HS-5 (cell line): ENCODE measurements around the gene RCC1.
A peak's percentile ranks its signal among the peaks of the same experiment; 100 is the strongest.
"Not testable (repeated sequence)": the region's sequence is repeated elsewhere in the genome, so short reads cannot be mapped to it uniquely, and the experiment has no call there.

Experiments used
- DNase-seq: peaks from one replicate; pipeline ENCODE4 v3.0.0-alpha.2; 2012; ENCODE audit warnings: low read depth

The RCC1 gene, protein sequence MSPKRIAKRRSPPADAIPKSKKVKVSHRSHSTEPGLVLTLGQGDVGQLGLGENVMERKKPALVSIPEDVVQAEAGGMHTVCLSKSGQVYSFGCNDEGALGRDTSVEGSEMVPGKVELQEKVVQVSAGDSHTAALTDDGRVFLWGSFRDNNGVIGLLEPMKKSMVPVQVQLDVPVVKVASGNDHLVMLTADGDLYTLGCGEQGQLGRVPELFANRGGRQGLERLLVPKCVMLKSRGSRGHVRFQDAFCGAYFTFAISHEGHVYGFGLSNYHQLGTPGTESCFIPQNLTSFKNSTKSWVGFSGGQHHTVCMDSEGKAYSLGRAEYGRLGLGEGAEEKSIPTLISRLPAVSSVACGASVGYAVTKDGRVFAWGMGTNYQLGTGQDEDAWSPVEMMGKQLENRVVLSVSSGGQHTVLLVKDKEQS

DNA sequence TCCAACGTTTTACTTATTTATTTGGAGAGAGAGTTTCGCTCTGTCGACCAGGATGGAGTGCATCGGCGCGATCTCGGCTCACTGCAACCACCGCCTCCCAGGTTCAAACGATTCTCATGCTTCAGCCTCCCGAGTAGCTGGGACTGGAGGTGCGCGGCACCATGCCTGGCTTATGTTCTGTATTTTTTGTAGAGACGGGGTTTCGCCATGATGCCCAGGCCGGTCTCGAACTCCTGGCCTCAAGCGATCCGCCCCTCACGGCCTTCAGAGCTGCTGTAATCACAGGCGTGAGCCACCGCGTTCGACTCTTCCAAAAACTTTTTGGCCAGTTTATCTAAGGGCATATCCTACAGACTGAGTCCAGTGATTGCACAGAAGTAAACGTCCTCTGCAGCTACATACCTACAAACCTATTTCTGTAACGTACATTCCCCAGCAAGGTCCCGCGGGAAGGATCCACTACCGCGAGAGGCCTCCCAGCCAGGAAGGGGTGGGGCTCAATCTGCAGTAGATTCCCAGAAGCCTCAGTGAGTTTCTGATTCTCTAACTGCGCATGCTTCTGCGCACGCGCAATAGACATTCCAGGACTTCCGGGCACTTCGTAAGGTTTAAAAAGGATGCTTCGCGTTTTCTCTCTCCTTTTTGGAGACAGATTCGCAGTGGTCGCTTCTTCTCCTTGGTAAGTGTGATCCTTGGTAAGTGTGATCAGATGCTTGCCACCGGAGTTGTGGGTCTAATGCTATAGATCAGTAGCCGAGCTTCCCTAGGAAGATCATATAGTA is at the start of gene RCC1:
Gene RCC1 (plus strand): TSS at position 638 of the 782 bp plus-strand sequence. CDS start 23,824 bp downstream, outside the sequence.
- DNase-seq, result peak; percentile 99

GRCh38 chr1:28456078-28456477 is 49.8 kb upstream of the RCC1 start:
- DNase-seq, result no peak

DNA sequence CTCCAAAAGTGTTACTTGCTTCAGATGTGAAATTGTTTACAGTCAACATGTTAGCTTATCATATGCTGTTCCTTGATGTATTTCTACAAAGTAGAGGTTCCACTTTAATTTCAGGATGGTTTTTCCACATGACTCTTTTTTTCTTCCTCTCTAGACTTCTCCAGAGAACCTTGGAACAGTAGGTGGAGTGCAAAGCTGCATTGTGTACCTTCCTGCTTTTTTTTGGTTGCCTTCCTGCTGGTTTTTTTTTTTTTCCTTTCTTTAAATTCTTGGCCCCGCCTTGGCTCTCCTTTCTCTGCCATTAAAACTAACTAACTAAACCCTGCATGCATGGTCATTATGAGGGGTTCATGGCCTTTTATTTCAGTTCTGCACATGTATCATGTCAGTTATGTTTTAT is 48.2 kb upstream of the RCC1 start:
- DNase-seq, result no peak

DNA sequence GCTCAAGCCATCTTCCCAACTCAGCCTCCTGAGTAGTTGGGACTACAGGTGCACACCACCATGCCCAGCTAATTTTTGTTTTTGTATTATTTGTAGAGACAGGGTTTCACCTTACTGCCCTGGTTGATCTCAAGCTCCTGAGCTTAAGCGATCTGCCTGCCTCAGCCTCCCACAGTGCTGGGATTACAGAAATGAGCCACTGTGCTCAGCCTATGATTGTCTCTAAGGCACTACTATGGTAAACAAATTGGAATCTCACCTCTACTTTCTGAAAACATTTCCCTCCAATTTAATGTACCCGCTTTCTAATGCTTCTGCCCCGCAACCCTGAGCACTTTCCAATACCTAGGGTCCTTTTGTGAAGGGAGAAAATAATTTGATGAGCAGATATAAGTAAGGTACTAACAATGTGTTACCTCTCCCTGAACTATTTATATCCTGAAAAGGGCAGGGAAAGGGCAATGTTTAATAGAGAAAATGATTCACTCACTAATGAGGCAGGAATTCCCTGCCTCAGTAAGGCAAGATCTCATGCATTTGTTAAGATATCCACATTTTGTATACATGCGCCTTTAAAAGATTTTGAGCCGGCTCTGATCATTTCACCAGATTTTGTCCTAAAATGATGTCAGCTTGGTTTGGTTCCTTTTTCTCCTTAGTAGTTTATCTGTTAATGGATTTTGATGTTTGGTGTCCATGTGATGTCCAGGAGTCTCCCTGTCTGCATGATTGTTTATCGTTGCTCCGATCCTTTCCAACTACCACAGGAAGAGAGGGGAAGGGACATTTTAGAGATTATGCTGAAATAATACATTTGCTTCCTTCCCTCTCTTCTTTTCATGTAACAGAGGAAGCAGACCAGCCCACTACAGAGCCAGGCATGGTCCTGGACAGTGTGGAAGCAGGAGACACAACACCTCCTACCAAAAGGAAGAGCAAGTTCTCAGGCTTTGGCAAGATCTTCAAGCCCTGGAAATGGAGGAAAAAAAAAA is 47.3 kb upstream of the RCC1 start:
- no peak for DNase-seq

GRCh38 chr1:28466226-28466778 is 39.5 kb upstream of the RCC1 start:
- no peak for DNase-seq

- DNase-seq, result no peak
Measured at GRCh38 chr1:28470146-28470545, 35.7 kb upstream of the RCC1 start.

DNA sequence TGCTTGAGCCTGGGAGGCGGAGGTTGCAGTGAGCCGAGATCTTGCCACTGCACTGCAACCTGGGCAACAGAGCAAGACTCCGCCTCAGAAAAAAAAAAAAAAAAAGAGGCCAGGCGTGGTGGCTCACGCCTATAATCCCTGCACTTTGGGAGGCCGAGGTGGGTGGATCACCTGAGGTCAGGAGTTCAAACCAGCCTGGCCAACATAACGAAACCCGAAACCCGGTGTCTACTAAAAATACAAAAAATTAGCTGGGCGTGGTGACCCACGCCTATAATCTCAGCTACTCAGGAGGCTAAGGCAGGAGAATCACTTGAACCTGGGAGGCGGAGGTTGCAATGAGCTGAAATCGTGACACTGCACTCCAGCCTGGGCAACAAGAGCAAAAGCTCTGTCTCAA is 26.3 kb upstream of the RCC1 start:
- DNase-seq, result not testable (repeated sequence)

DNA sequence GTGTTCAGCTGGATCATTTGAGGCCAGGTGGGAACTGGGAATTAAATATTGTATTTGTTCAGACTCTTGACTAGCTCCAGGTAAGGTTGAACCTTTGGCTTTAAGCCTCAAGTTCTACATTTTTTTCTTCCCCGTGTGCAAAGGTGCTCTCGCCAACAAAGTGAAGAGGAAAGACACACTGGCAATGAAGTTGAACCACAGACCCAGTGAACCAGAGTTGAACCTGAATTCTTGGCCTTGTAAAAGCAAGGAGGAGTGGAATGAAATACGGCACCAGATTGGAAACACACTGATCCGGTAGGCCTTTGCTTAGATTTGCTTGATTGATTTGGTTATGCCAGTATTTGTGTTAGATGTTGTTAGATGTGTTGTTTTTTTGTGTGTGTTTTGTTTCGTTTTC is 25.5 kb upstream of the RCC1 start:
- DNase-seq, result no peak

DNA sequence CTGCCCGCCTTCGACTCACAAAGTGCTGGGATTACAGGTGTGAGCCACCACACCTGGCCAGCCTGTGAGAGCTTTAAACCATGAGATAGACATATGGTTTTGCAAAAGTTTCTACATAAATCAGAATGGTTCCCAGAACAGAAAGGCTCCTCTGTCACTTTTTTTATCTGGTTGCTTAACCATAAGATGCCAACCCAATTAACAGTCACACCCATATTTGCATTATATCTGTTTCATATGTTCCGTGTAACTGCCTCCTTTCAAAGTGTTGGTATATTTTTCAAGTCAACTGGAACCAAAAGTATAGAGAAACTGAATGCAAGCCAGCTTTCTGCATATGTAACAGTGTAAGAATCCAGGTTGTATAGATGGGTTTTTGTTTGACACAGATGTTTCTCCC is 23.7 kb upstream of the RCC1 start:
- DNase-seq, result no peak

DNA sequence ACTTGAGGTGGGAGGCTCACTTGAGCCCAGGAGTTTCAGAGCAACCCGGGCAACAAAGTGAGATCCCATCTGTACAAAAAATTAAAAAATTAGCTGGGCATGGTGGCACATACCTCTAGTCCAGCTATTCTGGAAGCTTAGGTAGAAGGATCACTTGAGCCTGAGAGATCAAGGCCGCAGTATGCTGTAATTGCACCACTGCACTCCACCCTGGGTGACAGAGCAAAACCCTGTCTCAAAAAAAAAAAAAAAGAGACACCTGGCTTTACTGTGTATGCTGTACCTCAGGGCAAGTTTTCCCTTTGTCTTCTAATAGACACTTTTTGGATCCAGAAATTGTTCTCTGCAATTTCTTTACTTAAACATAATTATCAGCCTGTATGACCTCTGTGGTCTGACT is 23.1 kb upstream of the RCC1 start:
- no peak for DNase-seq

- DNase-seq, result no peak
Measured at GRCh38 chr1:28494737-28495136, 11.1 kb upstream of the RCC1 start.

DNA sequence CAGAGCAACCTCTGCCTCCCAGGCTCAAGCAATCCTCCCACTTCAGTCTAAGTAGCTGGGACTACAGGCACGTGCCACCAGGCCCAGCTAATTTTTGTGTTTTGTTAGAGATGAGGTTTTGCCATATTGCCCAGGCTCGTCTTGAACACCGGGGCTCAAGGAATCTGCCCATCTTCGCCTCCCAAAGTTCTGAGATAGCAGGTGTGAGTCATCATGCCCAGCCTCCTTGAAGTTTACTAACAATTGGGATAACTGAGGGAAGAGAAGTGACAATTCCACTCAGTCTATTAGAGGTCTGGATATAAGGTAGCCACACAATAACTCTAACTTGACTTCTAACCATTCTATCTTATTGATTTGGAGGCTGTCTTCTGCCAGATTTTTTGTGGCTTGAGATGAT is 6.3 kb upstream of the RCC1 start:
- DNase-seq, result no peak

GRCh38 chr1:28501925-28502324 is 3.9 kb upstream of the RCC1 start:
- no peak for DNase-seq

DNA sequence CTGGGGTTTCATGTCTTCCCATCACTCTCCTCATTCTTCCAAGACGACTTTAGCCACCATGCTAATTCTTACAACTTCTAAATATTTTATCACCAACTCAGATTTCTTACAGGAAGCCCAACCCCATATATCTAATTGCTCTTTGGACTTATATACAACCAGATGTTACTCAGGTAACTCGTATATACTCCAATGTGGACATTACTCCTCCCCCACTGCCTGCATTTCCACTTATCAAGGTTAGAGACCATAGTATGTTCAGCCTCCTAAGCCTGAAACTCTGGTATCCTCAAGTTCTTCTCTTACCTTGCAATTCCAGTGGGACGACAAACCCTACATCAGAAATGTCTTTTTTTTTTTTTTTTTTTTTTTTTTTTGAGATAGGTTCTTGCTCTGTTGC is 2.7 kb upstream of the RCC1 start:
- no peak for DNase-seq

DNA sequence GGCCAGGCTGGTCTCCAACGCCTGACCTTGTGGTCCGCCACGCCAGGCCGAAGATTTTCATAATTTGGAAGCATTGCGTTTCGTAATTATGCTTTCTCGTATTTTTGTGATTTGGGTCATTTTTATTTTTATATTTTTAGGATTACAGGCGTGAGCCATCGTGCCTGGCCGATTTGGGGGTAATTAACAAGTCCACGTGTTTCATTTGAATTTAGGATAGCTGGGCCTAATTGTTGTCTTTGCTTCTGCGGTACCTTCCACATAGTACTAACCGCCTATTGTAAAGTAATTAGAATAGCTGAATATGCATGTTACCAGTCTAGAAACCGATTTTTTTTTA is 1.0 kb downstream of the RCC1 start:
- DNase-seq, result no peak

DNA sequence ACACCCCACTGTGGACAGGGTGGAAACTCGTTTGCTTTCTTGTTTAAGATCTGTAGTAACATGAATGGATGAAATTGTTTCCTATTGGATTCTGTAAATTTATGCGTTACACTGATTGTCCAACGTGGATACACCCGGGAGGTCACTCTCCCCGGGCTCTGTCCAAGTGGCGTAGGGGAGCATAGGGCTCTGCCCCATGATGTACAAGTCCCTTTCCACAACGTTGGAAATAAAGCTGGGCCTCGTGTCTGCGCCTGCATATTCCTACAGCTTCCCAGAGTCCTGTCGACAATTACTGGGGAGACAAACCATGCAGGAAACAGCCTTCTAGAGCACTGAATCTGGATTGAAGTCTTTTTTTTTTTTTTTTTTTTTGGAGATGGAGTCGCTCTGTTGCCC is 1.4 kb downstream of the RCC1 start:
- DNase-seq, result no peak

DNA sequence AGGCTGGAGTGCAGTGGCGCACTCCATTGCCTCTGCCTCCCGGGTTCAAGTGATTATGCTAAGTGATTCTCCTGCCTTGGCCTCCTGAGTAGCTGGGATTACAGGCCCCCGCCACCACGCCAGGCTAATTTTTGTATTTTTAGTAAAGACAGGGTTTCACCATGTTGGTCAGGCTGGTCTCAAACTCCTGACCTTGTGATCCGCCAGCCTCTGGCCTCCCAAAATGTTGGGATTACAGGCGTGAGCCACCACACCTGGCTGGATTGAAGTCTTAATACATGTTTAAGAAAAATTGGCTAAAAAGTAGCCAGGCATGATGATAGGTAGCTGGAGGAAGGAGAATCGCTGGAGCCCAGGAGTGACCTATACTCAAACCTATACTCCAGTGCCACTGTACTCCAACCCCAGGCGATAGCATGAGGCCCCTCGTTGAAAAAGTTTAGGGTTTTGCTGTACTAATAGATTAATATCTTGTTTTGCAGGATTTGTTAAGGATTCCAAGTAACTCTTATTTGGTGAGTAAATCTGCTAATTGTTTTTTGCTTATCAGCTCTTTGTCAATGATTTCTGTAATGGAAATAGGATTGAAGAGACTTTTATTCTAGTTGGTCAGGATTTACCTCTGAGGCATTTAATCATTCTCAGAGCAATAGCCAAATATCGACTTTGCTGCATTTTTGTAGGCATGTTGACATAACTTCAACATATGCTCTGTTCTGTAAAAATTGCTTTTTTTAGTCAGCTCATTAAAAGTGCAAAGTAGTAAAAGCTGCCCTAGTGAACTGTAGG is 2.0 kb downstream of the RCC1 start:
- no peak for DNase-seq

DNA sequence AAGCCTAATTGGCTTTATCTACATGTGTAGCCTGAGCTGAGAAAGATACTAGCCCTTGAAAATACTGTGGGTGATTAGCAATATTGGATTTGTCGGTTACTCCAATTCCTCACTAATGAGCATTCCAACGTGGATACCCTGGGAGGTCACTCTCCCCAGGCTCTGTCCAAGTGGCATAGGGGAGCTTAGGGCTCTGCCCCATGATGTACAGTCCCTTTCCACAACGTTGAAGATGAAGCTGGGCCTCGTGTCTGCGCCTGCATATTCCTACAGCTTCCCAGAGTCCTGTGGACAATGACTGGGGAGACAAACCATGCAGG is 2.6 kb downstream of the RCC1 start:
- DNase-seq, result no peak

- no peak for DNase-seq
Measured at GRCh38 chr1:28509705-28510272, 3.9 kb downstream of the RCC1 start.

DNA sequence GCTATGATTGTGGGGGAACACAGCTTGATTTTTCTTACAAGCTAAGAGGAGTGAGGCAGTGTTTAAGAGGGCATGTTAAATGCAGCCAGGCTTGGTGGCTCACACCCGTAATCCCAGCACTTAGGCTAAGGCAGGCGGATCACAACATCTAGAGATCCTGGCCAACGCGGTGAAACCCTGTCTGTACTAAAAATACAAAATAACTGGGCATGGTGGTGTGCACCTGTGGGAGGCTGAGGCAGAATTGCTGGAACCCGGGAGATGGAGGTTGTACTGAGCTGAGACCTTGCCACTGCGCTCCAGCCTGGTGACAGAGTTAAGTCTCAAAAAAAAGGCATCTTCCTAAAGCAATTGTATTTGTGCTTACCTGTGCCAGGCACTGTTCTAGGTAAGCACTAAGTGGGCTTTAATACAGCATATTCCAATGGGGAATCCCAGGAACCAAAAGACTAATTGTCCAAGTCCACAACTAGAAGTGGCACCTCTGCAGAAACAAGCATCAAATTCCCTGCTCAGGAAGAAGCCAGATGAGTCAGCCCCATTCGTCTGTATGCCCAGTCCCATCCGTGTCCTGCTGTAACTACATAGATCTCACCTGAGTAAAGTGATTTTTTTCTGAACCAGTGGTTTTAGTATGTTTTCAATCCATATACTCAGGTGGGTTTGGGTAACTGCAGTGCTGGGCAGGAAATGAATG is 4.6 kb downstream of the RCC1 start:
- no peak for DNase-seq
